ENCODE data around the gene EDRF1.
"Not testable (repeated sequence)": the region's sequence is repeated elsewhere in the genome, so short reads cannot be mapped to it uniquely, and the experiment has no call there.

Gene EDRF1

GRCh38 chr10:125707541-125708468 is 11.7 kb upstream of the EDRF1 start:
- no peak for DNase-seq

GRCh38 chr10:125708971-125709503 is 10.5 kb upstream of the EDRF1 start:
- DNase-seq, result no peak

GRCh38 chr10:125709553-125710474 is 9.7 kb upstream of the EDRF1 start:
- DNase-seq, result no peak

- DNase-seq, result no peak
These were observed 8.3 kb upstream of the EDRF1 start for GRCh38 chr10:125711110-125711750.

- not testable (repeated sequence) for DNase-seq
These were observed 4.8 kb upstream of the EDRF1 start for GRCh38 chr10:125714728-125715127.

GRCh38 chr10:125720002-125720382 is 483 bp downstream of the EDRF1 start:
- no peak for DNase-seq

- no peak for DNase-seq
These were observed 1.5 kb downstream of the EDRF1 start for GRCh38 chr10:125721035-125721434.

- no peak for DNase-seq
These were observed 3.3 kb downstream of the EDRF1 start for GRCh38 chr10:125722811-125723210.

GRCh38 chr10:125726914-125727313 is 7.4 kb downstream of the EDRF1 start:
- DNase-seq, result no peak

- no peak for DNase-seq
These were observed 7.9 kb downstream of the EDRF1 start for GRCh38 chr10:125727436-125727835.

GRCh38 chr10:125734148-125734547 is 14.6 kb downstream of the EDRF1 start:
- no peak for DNase-seq

- no peak for DNase-seq
These were observed 15.3 kb downstream of the EDRF1 start for GRCh38 chr10:125734823-125735222.

GRCh38 chr10:125738206-125738605 is 18.7 kb downstream of the EDRF1 start:
- no peak for DNase-seq

- DNase-seq, result no peak
These were observed 20.6 kb downstream of the EDRF1 start for GRCh38 chr10:125739994-125740679.

GRCh38 chr10:125742465-125742864 is 23.0 kb downstream of the EDRF1 start:
- DNase-seq, result no peak

- DNase-seq, result no peak
These were observed 25.4 kb downstream of the EDRF1 start for GRCh38 chr10:125744909-125745308.

- DNase-seq, result no peak
These were observed 27.9 kb downstream of the EDRF1 start for GRCh38 chr10:125747417-125747816.

GRCh38 chr10:125756196-125756595 is 36.7 kb downstream of the EDRF1 start:
- no peak for DNase-seq

- DNase-seq, result no peak
These were observed 37.5 kb downstream of the EDRF1 start for GRCh38 chr10:125756853-125757487.

- DNase-seq, result no peak
These were observed 38.2 kb downstream of the EDRF1 start for GRCh38 chr10:125757742-125758141.

GRCh38 chr10:125761961-125762360 is 42.5 kb downstream of the EDRF1 start:
- no peak for DNase-seq

Data from CD4-positive, alpha-beta T cell treated with Interleukin-15 for 1 hour (primary cell).